Loucy (cell line): ENCODE results near the gene PEX12.

ENCODE experiments used
- H2AFZ ChIP-seq: fragments of 200-600 bp; sonication (generic); 2 replicates; pipeline ENCODE4 v1.6.0; 2016; ENCODE audit warnings: antibody characterized with exemption, mild to moderate bottlenecking, low read length, moderate library complexity
- H3F3A ChIP-seq: fragments of 200-600 bp; 2 replicates; pipeline ENCODE4 v1.6.0; 2016; ENCODE audit warnings: antibody characterized with exemption, low read depth, mild to moderate bottlenecking
- H3K27me3 ChIP-seq: fragments of 200-600 bp; sonication (generic); 2 replicates; pipeline ENCODE4 v1.6.1; 2014; ENCODE audit warnings: low read length, mild to moderate bottlenecking; ENCODE audit not compliant: insufficient read depth, poor library complexity, severe bottlenecking
- H3K36me3 ChIP-seq: fragments of 200-600 bp; sonication (generic); 2 replicates; pipeline ENCODE4 v1.6.1; 2016; ENCODE audit warnings: low read length; ENCODE audit not compliant: insufficient read depth
- H3K4me1 ChIP-seq: fragments of 200-600 bp; sonication (generic); 2 replicates; pipeline ENCODE4 v1.5.1; 2014; ENCODE audit warnings: low read length, mild to moderate bottlenecking; ENCODE audit not compliant: insufficient read depth, poor library complexity, severe bottlenecking
- H3K4me2 ChIP-seq: fragments of 200-600 bp; sonication (generic); 2 replicates; pipeline ENCODE4 v1.6.0; 2014; ENCODE audit warnings: antibody characterized with exemption, low read length, low read depth, mild to moderate bottlenecking; ENCODE audit not compliant: poor library complexity, severe bottlenecking
- H3K4me3 ChIP-seq: fragments of 200-600 bp; sonication (generic); 2 replicates; pipeline ENCODE4 v1.5.1; 2014; ENCODE audit warnings: low read length, mild to moderate bottlenecking, mixed read lengths; ENCODE audit not compliant: poor library complexity, severe bottlenecking
- H3K79me2 ChIP-seq: fragments of 200-600 bp; sonication (generic); 2 replicates; pipeline ENCODE4 v1.6.1; 2014; ENCODE audit warnings: low read length; ENCODE audit not compliant: insufficient read depth
- H3K9ac ChIP-seq: fragments of 200-600 bp; sonication (generic); 2 replicates; pipeline ENCODE4 v1.6.0; 2014; ENCODE audit warnings: mild to moderate bottlenecking, low read depth, low read length, moderate library complexity; ENCODE audit not compliant: poor library complexity, severe bottlenecking
- H3K9me2 ChIP-seq: fragments of 200-600 bp; sonication (generic); replicated peaks from 2 replicates; pipeline ENCODE4 v1.6.1; 2016; ENCODE audit warnings: low read depth, low read length, mixed read lengths
- H3K9me3 ChIP-seq: fragments of 200-600 bp; sonication (generic); 2 replicates; pipeline ENCODE4 v1.6.1; 2014; ENCODE audit warnings: mild to moderate bottlenecking, antibody characterized with exemption, low read length, low read depth; ENCODE audit not compliant: insufficient read depth
- H4K20me1 ChIP-seq: fragments of 200-600 bp; sonication (generic); 2 replicates; pipeline ENCODE4 v1.6.0; 2014; ENCODE audit warnings: antibody characterized with exemption, low read length, mild to moderate bottlenecking; ENCODE audit not compliant: insufficient read depth, poor library complexity, severe bottlenecking
- CTCF ChIP-seq: fragments of 200-600 bp; sonication (generic); conservative IDR thresholded peaks from 2 replicates; pipeline ENCODE4 v1.5.1; 2014; ENCODE audit warnings: mild to moderate bottlenecking, antibody characterized with exemption, low read length
- EZH2phosphoT487 ChIP-seq: fragments of 200-600 bp; IDR thresholded peaks from 2 replicates; pipeline ENCODE4 v1.6.1; 2018; ENCODE audit warnings: antibody characterized with exemption, mild to moderate bottlenecking, moderate library complexity, borderline replicate concordance

Gene PEX12

GRCh38 chr17:35578197-35578928 lies at the start of gene PEX12:
Gene PEX12, minus strand, starts transcription at chr17:35578571. Its CDS starts 550 bp downstream, at chr17:35578021.
- Histone ChIP-seq H3K9me2 (no peaks in the 10 kb centered on the region), H3K4me2 (peak within 1 kb of the TSS; percentile 93), H2AFZ (peak within 1 kb of the TSS; percentile 91), H3K9ac (peak within 1 kb of the TSS; percentile 98), H3K4me3 (peak within 1 kb of the TSS; percentile 99), H3K4me1 (peaks cover 25% of the 10 kb centered on the region), H4K20me1 (no peaks in the 10 kb centered on the region), H3K27me3 (no peaks in the 10 kb centered on the region), H3K36me3 (no peaks in the 10 kb centered on the region; the same call in 1 of the 2 replicates), H3F3A (peaks cover 6% of the 10 kb centered on the region; the same call in 1 of the 2 replicates), H3K79me2 (peaks cover 28% of the 10 kb centered on the region), H3K9me3 (no peaks in the 10 kb centered on the region)
- no peak for TF ChIP-seq CTCF
- no peak for TF ChIP-seq EZH2phosphoT487

GRCh38 chr17:35627417-35627816 lies 49.0 kb upstream of the PEX12 start:
- Histone ChIP-seq H3K4me2 (no peak overlapping the region), H3K4me3 (no peak overlapping the region), H3K4me1 (no peaks in the 10 kb centered on the region), H3F3A (no peaks in the 10 kb centered on the region), H2AFZ (no peak overlapping the region), H3K79me2 (no peaks in the 10 kb centered on the region), H3K9ac (no peak overlapping the region), H3K9me2 (no peaks in the 10 kb centered on the region), H3K9me3 (no peaks in the 10 kb centered on the region), H4K20me1 (no peaks in the 10 kb centered on the region), H3K27me3 (no peaks in the 10 kb centered on the region), H3K36me3 (peaks cover 68% of the 10 kb centered on the region)
- TF ChIP-seq CTCF: no peak
- no peak for TF ChIP-seq EZH2phosphoT487

- Histone ChIP-seq H3K79me2 (no peaks in the 10 kb centered on the region), H3K4me2 (no peak overlapping the region), H3K4me1 (no peaks in the 10 kb centered on the region), H3K4me3 (no peak overlapping the region), H4K20me1 (no peaks in the 10 kb centered on the region), H3K9me3 (no peaks in the 10 kb centered on the region), H3K9me2 (no peaks in the 10 kb centered on the region), H3K9ac (no peak overlapping the region), H3K36me3 (peaks cover 29% of the 10 kb centered on the region), H3F3A (no peaks in the 10 kb centered on the region), H3K27me3 (no peaks in the 10 kb centered on the region), H2AFZ (no peak overlapping the region)
- TF ChIP-seq CTCF (no peak), EZH2phosphoT487 (no peak)
Measured at GRCh38 chr17:35621768-35622167, 43.4 kb upstream of the PEX12 start.
